B cell (primary cell): ENCODE measurements around the gene SCO2.

Experiments used
- CTCF ChIP-seq: fragments of 200-600 bp; IDR thresholded peaks from one replicate; pipeline ENCODE4 v1.8.0; 2022; ENCODE audit warnings: antibody characterized with exemption, mild to moderate bottlenecking
- EZH2 ChIP-seq: IDR thresholded peaks from 2 replicates; pipeline ENCODE4 v1.6.1; 2012; ENCODE audit warnings: borderline replicate concordance, low read depth, mild to moderate bottlenecking, moderate library complexity, low read length; ENCODE audit not compliant: insufficient read depth, poor library complexity, severe bottlenecking

- TF ChIP-seq CTCF = no peak
- TF ChIP-seq EZH2 = no peak
Measured at GRCh38 chr22:50508897-50509296, 16.5 kb downstream of the SCO2 start.
